Ascending aorta (tissue), 2 donors: ENCODE measurements around the gene NLRP9. TPM values are rescaled to one million over a fixed set of nuclear protein-coding genes. Genes with fewer than 3 reads are reported as not detected.

Source experiments
- DNase-seq, 2 donors: peaks; one replicate each; pipeline ENCODE4 v3.0.0-alpha.2; 2019; ENCODE audit warnings: low spot score in 2 of 2
- H3K27ac ChIP-seq, 2 donors: fragments of 200-600 bp; sonication (generic); one replicate each; pipeline ENCODE4 v1.5.1; 2016 to 2017; ENCODE audit warnings: mild to moderate bottlenecking in 1 of 2
- H3K27me3 ChIP-seq: fragments of 200-600 bp; sonication (generic); one replicate; pipeline ENCODE4 v1.5.1; 2017
- H3K36me3 ChIP-seq, 2 donors: fragments of 200-600 bp; sonication (generic); one replicate each; pipeline ENCODE4 v1.5.1; 2016
- H3K4me1 ChIP-seq, 2 donors: fragments of 200-600 bp; sonication (generic); one replicate each; pipeline ENCODE4 v1.5.1; 2016 to 2017; ENCODE audit warnings: mild to moderate bottlenecking in 1 of 2
- H3K4me3 ChIP-seq, 2 donors: fragments of 200-600 bp; sonication (generic); one replicate each; pipeline ENCODE4 v1.5.1; 2016 to 2017; ENCODE audit warnings: mild to moderate bottlenecking in 1 of 2
- H3K9me3 ChIP-seq, 2 donors: fragments of 200-600 bp; sonication (generic); one replicate each; pipeline ENCODE4 v1.5.1; 2016
- CTCF ChIP-seq, 3 experiments: fragments of 200-600 bp in 2 of 3; fragments of 450-650 bp in 1 of 3; sonication (generic) in 2 of 3; IDR thresholded peaks; one replicate each; pipeline ENCODE4 v1.5.1; 2016 to 2019; ENCODE audit warnings: antibody characterized with exemption in 3 of 3, mild to moderate bottlenecking in 1 of 3, moderate library complexity in 1 of 3
- intact Hi-C: fragments of 100-400 bp; cut with DNase I; formaldehyde crosslinking; loops from one replicate; pipeline ENCODE4 v1.15.1; 2023
- total RNA-seq: library from RNA; depleted of rRNA; stranded (reverse); fragments of >200 nt; gene quantifications from one replicate; pipeline ENCODE4 v1.1.0, GENCODE V29; 2016

NLRP9 gene
- total RNA-seq, 1 donor from 2014 or later: not detected

- DNase-seq: no peak
- Histone ChIP-seq H3K4me1 (peaks cover 6 to 14% of the 10 kb centered on the region in 2 donors), H3K27ac (no peak overlapping the region), H3K27me3 (no peaks in the 10 kb centered on the region), H3K9me3 (no peaks in the 10 kb centered on the region), H3K4me3 (no peak overlapping the region), H3K36me3 (peaks cover 55 to 88% of the 10 kb centered on the region in 2 donors)
- no peak for TF ChIP-seq CTCF (IDR thresholded peaks at IDR 0.05)
- intact Hi-C loops: no loop called here
Observed at GRCh38 chr19:55681131-55682092, 56.8 kb downstream of the NLRP9 start.

- Histone ChIP-seq H3K27ac (no peak overlapping the region), H3K9me3 (no peaks in the 10 kb centered on the region), H3K4me3 (no peak overlapping the region), H3K27me3 (no peaks in the 10 kb centered on the region), H3K4me1 (peaks cover 6 to 22% of the 10 kb centered on the region in 2 donors), H3K36me3 (peaks cover 46 to 79% of the 10 kb centered on the region in 2 donors)
- no peak for DNase-seq
- TF ChIP-seq CTCF (IDR thresholded peaks at IDR 0.05): no peak
- intact Hi-C loops: no loop called here
Observed at GRCh38 chr19:55680339-55681130, 57.7 kb downstream of the NLRP9 start.

GRCh38 chr19:55679343-55680257, 58.6 kb downstream of the NLRP9 start:
- no peak overlapping the region for H3K27ac ChIP-seq
- peaks cover 39 to 70% of the 10 kb centered on the region in 2 donors for H3K36me3 ChIP-seq
- H3K9me3 ChIP-seq: no peaks in the 10 kb centered on the region
- H3K4me1 ChIP-seq: peaks cover 6 to 24% of the 10 kb centered on the region in 2 donors
- no peak for DNase-seq
- intact Hi-C loops: no loop called here
- no peak overlapping the region for H3K4me3 ChIP-seq
- H3K27me3 ChIP-seq: no peaks in the 10 kb centered on the region
- no peak for TF ChIP-seq CTCF (IDR thresholded peaks at IDR 0.05)

GRCh38 chr19:55678121-55678671, 60.0 kb downstream of the NLRP9 start:
- Histone ChIP-seq H3K4me3 (no peak overlapping the region), H3K27me3 (no peaks in the 10 kb centered on the region), H3K9me3 (no peaks in the 10 kb centered on the region), H3K36me3 (peaks cover 40 to 71% of the 10 kb centered on the region in 2 donors), H3K27ac (peak overlapping the region; percentile 17 to 33), H3K4me1 (peaks cover 6 to 27% of the 10 kb centered on the region in 2 donors)
- no peak for TF ChIP-seq CTCF (IDR thresholded peaks at IDR 0.05)
- DNase-seq: peak; percentile 41 to 71
- intact Hi-C loops: no loop called here
